Stimulated activated CD4-positive, alpha-beta T cell treated with anti-CD3 and anti-CD28 coated beads, TNF-alpha, amount 100 ng/mL, for 4 hours (primary cell): ENCODE data around the gene PDCD5.

Source experiments
- DNase-seq, 3 experiments: peaks; one replicate each; pipeline ENCODE4 v3.0.0-alpha.2; 2020; ENCODE audit warnings: low read depth in 3 of 3

Gene PDCD5

GRCh38 chr19:32631381-32631780 is 50.4 kb downstream of the PDCD5 start:
- DNase-seq: no peak
